GM13977 (cell line): ENCODE measurements around the gene SPAG9.

Experiments used
- DNase-seq: peaks from one replicate; pipeline ENCODE4 v3.0.0; 2012; ENCODE audit warnings: low spot score
- CTCF ChIP-seq: IDR thresholded peaks from 2 replicates; pipeline ENCODE4 v1.5.1; 2012; ENCODE audit warnings: mild to moderate bottlenecking, control low read depth; ENCODE audit not compliant: insufficient read depth; ENCODE audit errors: extremely low read depth, missing control alignments
- in situ Hi-C: fragments of 300-500 bp; cut with MboI; formaldehyde crosslinking; loops from one replicate; pipeline ENCODE4 v1.12.0; 2022; ENCODE audit warnings: low sequenced_read_pairs, low pct_unique_long_range_greater_than_20kb, mixed read lengths, inconsistent platforms; ENCODE audit not compliant: unreplicated experiment

SPAG9 gene

DNA sequence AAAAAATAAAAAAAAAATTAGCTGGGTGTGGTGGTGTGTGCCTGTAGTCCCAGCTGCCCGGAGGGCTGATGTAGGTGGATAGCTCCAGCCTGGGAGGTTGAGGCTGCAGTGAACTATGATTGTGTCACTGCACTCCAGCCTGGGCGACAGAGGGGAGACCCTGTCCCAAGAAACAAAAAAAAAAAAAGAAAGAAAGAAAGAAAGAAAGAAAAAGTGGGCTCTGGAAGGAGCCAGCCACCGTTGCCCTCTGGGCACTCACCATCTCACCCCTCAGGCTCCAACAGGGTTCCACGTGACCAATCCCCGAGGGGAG lies 167.2 kb downstream of the SPAG9 start:
- in situ Hi-C loops, result loop anchor here (10.0 kb wide), 1 partner anchor 169 kb away; no protein-coding TSS in a partner anchor
- no peak for DNase-seq

GRCh38 chr17:50952889-50953288 lies 167.8 kb downstream of the SPAG9 start:
- DNase-seq, result no peak
- in situ Hi-C loops, result loop anchor here (10.0 kb wide), 1 partner anchor 168 kb away; no protein-coding TSS in a partner anchor
- TF ChIP-seq CTCF, result no peak

More for the DNA sequence above, 167.2 kb downstream of the SPAG9 start:
- TF ChIP-seq CTCF, result no peak

- in situ Hi-C loops, result loop anchor here (10.0 kb wide), 1 partner anchor 167 kb away; no protein-coding TSS in a partner anchor
- peak; percentile 8 for DNase-seq
- TF ChIP-seq CTCF, result no peak
Measured at GRCh38 chr17:50952013-50952412, 168.7 kb downstream of the SPAG9 start.

- peak; percentile 77 for DNase-seq
- in situ Hi-C loops, result loop anchor here (10.0 kb wide), 1 partner anchor 165 kb away; no protein-coding TSS in a partner anchor
- peak; percentile 89 for TF ChIP-seq CTCF
Measured at GRCh38 chr17:50949989-50950877, 170.4 kb downstream of the SPAG9 start.

GRCh38 chr17:50949128-50949988 lies 171.3 kb downstream of the SPAG9 start:
- peak; percentile 12 for DNase-seq
- in situ Hi-C loops, result no loop called here

More at GRCh38 chr17:50949128-50949988, 171.3 kb downstream of the SPAG9 start:
- TF ChIP-seq CTCF, result no peak
